K562 (cell line): ENCODE results near the gene TANC1. TPM values are rescaled to one million over a fixed set of nuclear protein-coding genes. Genes with fewer than 3 reads are reported as not detected.
A peak's percentile ranks its signal among the peaks of the same experiment; 100 is the strongest.

ENCODE experiments used
- ATAC-seq: fragments of 200-7000 bp; cut with Tn5 transposase; 3 replicates; pipeline ENCODE4 v1.9.1; 2020; ENCODE audit warnings: moderate library complexity
- BruUV-seq: library from RNA; stranded (reverse); fragments of 400-500 nt; replicated peaks from 2 replicates; lab custom pipeline; 2021; lab: Mats Ljungman, UMichigan
- CTCF ChIA-PET: fragments of 300-600 bp; formaldehyde crosslinking; extraction: SDS; loops from one replicate; lab custom pipeline; 2021; ENCODE audit warnings: low intra/inter-chr PET ratio; lab: Yijun Ruan, JAX
- POLR2A ChIA-PET: fragments of 300-600, 350-650 bp; sonication (Branson Sonifier 250); formaldehyde crosslinking; extraction: SDS; loops from one replicate; lab custom pipeline; 2021; ENCODE audit warnings: antibody characterized with exemption, inconsistent platforms; lab: Yijun Ruan, JAX
- DNase-seq, 4 experiments: peaks; one replicate each; pipeline versions ENCODE4 v3.0.0 to v3.0.0-alpha.2; 2011 to 2018; ENCODE audit warnings: low spot score in 3 of 4, mixed read lengths in 3 of 4; ENCODE audit errors: extremely low read depth in 1 of 4
- FAIRE-seq: peaks from 2 replicates; lab custom pipeline; 2011; peaks lifted over from hg19 to GRCh38; lab: Jason Lieb, UNC
- H2AFZ ChIP-seq: 2 replicates; pipeline ENCODE4 v1.6.0; 2011; ENCODE audit warnings: low read depth, low read length, control low read depth, inconsistent platforms
- H3K27ac ChIP-seq: fragments of 200-600 bp; 3 replicates; pipeline ENCODE4 v1.8.0; 2011; ENCODE audit warnings: low read depth, mild to moderate bottlenecking, control low read depth, inconsistent platforms, low read length, moderate library complexity, mixed read lengths; ENCODE audit errors: extremely low read depth
- H3K27me3 ChIP-seq, 2 experiments: fragments of 300-600 bp in 1 of 2; 2 replicates in 1 of 2; 3 replicates in 1 of 2; pipeline versions ENCODE4 v1.6.0 to v1.8.0; 2011; ENCODE audit warnings: inconsistent platforms in 2 of 2, low read length in 2 of 2, mild to moderate bottlenecking in 1 of 2, mixed read lengths in 1 of 2, moderate library complexity in 1 of 2; ENCODE audit not compliant: control insufficient read depth in 2 of 2, insufficient read depth in 2 of 2
- H3K36me3 ChIP-seq: fragments of 300-600 bp; 3 replicates; pipeline ENCODE4 v1.8.0; 2011; ENCODE audit warnings: mild to moderate bottlenecking, low read length, inconsistent platforms; ENCODE audit not compliant: control insufficient read depth, insufficient read depth
- H3K4me1 ChIP-seq, 2 experiments: fragments of 200-600 bp in 1 of 2; replicated peaks in 1 of 2; 2 replicates in 1 of 2; 3 replicates in 1 of 2; pipeline versions ENCODE4 v1.5.1 to v1.8.0; 2011; ENCODE audit warnings: inconsistent platforms in 2 of 2, low read length in 2 of 2, mild to moderate bottlenecking in 1 of 2, mixed read lengths in 1 of 2, moderate library complexity in 1 of 2; ENCODE audit not compliant: control insufficient read depth in 2 of 2, insufficient read depth in 2 of 2
- H3K4me2 ChIP-seq: 2 replicates; pipeline ENCODE4 v1.6.1; 2011; ENCODE audit warnings: low read length, control low read depth, inconsistent platforms, mixed read lengths; ENCODE audit not compliant: insufficient read depth
- H3K4me3 ChIP-seq: fragments of 200-600 bp; sonication (generic), shearing (Covaris generic); 2 replicates; pipeline ENCODE4 v1.5.1; 2016; ENCODE audit warnings: control low read depth, inconsistent platforms
- H3K79me2 ChIP-seq: fragments of 200-600 bp; 3 replicates; pipeline ENCODE4 v1.8.0; 2011; ENCODE audit warnings: low read length, inconsistent platforms; ENCODE audit not compliant: control insufficient read depth, insufficient read depth
- H3K9ac ChIP-seq, 2 experiments: 2 replicates each; pipeline versions ENCODE4 v1.6.0 to v1.6.1; 2011; ENCODE audit warnings: low read depth in 2 of 2, low read length in 2 of 2, control low read depth in 1 of 2, inconsistent platforms in 1 of 2, mild to moderate bottlenecking in 1 of 2, mixed read lengths in 1 of 2; ENCODE audit not compliant: insufficient read depth in 1 of 2
- H3K9me1 ChIP-seq: one replicate; pipeline ENCODE4 v1.6.0; 2011; ENCODE audit warnings: inconsistent platforms, mild to moderate bottlenecking, low read length, moderate library complexity; ENCODE audit not compliant: control insufficient read depth, insufficient read depth
- H3K9me3 ChIP-seq: replicated peaks from 2 replicates; pipeline ENCODE4 v1.5.1; 2011; ENCODE audit warnings: low read depth, low read length, inconsistent platforms; ENCODE audit not compliant: control insufficient read depth, insufficient read depth
- H4K20me1 ChIP-seq: replicated peaks from 2 replicates; pipeline ENCODE4 v1.6.1; 2011; ENCODE audit warnings: low read length, inconsistent platforms, mixed read lengths; ENCODE audit not compliant: control insufficient read depth, insufficient read depth
- BACH1 ChIP-seq: fragments of 200-800 bp; sonication (Bioruptor generic); IDR thresholded peaks from 2 replicates; pipeline ENCODE4 v1.6.1; 2016; ENCODE audit warnings: missing genetic modification characterization, missing compliant biosample characterization
- CBX3 ChIP-seq, 2 experiments: IDR thresholded peaks; 1 replicate in 1 of 2; 2 replicates in 1 of 2; pipeline ENCODE4 v1.6.1; 2012; ENCODE audit warnings: inconsistent platforms in 2 of 2, low read length in 2 of 2, borderline replicate concordance in 1 of 2, control low read depth in 1 of 2
- COPS2 ChIP-seq: fragments of 450-650 bp; conservative IDR thresholded peaks from 2 replicates; pipeline ENCODE4 v1.6.1; 2016; ENCODE audit warnings: mild to moderate bottlenecking, moderate library complexity
- CTCF ChIP-seq, 3 experiments: IDR thresholded peaks in 2 of 3; conservative IDR thresholded peaks in 1 of 3; 2 replicates each; pipeline ENCODE4 v1.5.1; 2011 to 2012; ENCODE audit warnings: low read length in 3 of 3, mild to moderate bottlenecking in 3 of 3, control low read depth in 2 of 3, improper control_type of control experiment in 1 of 3, inconsistent platforms in 1 of 3, low read depth in 1 of 3, mixed read lengths in 1 of 3, moderate library complexity in 1 of 3; ENCODE audit not compliant: insufficient read depth in 2 of 3
- JUN ChIP-seq, 2 experiments: sonication (generic) in 1 of 2; formaldehyde crosslinking in 1 of 2; IDR thresholded peaks; 2 replicates each; pipeline versions ENCODE4 v1.6.1 to v1.8.0; 2012 to 2022; ENCODE audit warnings: borderline replicate concordance in 2 of 2, mild to moderate bottlenecking in 2 of 2, improper control_type of control experiment in 1 of 2, low read depth in 1 of 2, low read length in 1 of 2, missing genetic modification reagents in 1 of 2
- NEUROD1 ChIP-seq: fragments of 150-350 bp; IDR thresholded peaks from 2 replicates; pipeline ENCODE4 v1.6.1; 2014; ENCODE audit warnings: borderline replicate concordance, low read length, low read depth; ENCODE audit not compliant: partially characterized antibody
- PYGO2 ChIP-seq: fragments of 450-650 bp; IDR thresholded peaks from 2 replicates; pipeline ENCODE4 v1.6.1; 2016; ENCODE audit warnings: mild to moderate bottlenecking, missing genetic modification characterization, moderate library complexity, missing compliant biosample characterization
- RBM17 ChIP-seq: fragments of 200-400 bp; formaldehyde crosslinking; IDR thresholded peaks from 2 replicates; pipeline ENCODE4 v1.6.1; 2017; ENCODE audit warnings: low read depth, mild to moderate bottlenecking, low read length, borderline replicate concordance
- THRB ChIP-seq: fragments of 450-650 bp; formaldehyde crosslinking; conservative IDR thresholded peaks from 2 replicates; pipeline ENCODE4 v1.4.0; 2022; ENCODE audit warnings: mild to moderate bottlenecking, missing genetic modification characterization
- TSHZ1 ChIP-seq: fragments of 250-450 bp; sonication (Bioruptor Pico); IDR thresholded peaks from 2 replicates; pipeline ENCODE4 v1.4.0; 2020; ENCODE audit warnings: mild to moderate bottlenecking, moderate library complexity
- ZEB2 ChIP-seq: fragments of 450-650 bp; IDR thresholded peaks from 2 replicates; pipeline ENCODE4 v1.6.1; 2016
- WGBS: fragments of 100-300 bp; shearing (Covaris generic); methylation state at CpG from one replicate; pipeline ENCODE4 v1.1.6; 2016; ENCODE audit warnings: low coverage, mixed read lengths; ENCODE audit not compliant: insufficient coverage; ENCODE audit errors: missing lambda C conversion rate; 5-methylcytosine and 5-hydroxymethylcytosine counted together
- in situ Hi-C: fragments of 300-500 bp; cut with MboI; formaldehyde crosslinking; loops from 4 replicates; pipeline ENCODE4 v1.15.0; 2018; ENCODE audit warnings: inconsistent platforms, mixed read lengths
- intact Hi-C: fragments of 100-400 bp; cut with micrococcal nuclease; formaldehyde crosslinking; loops from 2 replicates; pipeline ENCODE4 v1.14.2; 2022
- polyA plus RNA-seq, 8 experiments: library from polyadenylated mRNA; depleted of rRNA in 4 of 8; stranded (reverse) in 5 of 8; unstranded in 3 of 8; fragments of >200 nt; fragmentation: Nextera tagmentation in 2 of 8; fragmentation: Illumina TruSeq in 1 of 8; extraction: Ambion mirVana in 2 of 8; extraction: Trizol in 1 of 8; gene quantifications; 2 replicates each; pipeline versions ENCODE4 v1.2.1 to v1.2.3, GENCODE V29; 2011 to 2014; ENCODE audit warnings: inconsistent platforms in 1 of 8, missing spikeins in 1 of 8
- total RNA-seq, 7 experiments: library from RNA; depleted of rRNA in 6 of 7; stranded (reverse); fragments of >200 nt in 6 of 7; fragmentation: Illumina TruSeq in 2 of 7; extraction: Trizol in 2 of 7; gene quantifications; 2 replicates each; pipeline versions ENCODE4 v1.2.1 to v1.2.3, GENCODE V29; 2011 to 2021; ENCODE audit warnings: low replicate concordance in 1 of 7

The TANC1 gene
- total and polyA plus RNA-seq, 9 of the 15 experiments (the other 6 are each of a cell fraction or from before 2014, with no cell fraction given), result under 0.01 to 0.20 (median 0.07) TPM; not detected in 1

- Histone ChIP-seq H3K9me3 (no peaks in the 10 kb centered on the region), H3K9ac (no peak overlapping the region), H3K4me2 (no peak overlapping the region), H3K4me1 (peaks cover 0 to 3% of the 10 kb centered on the region in 2 experiments; a peak in 1 of 5 replicates), H4K20me1 (no peaks in the 10 kb centered on the region), H3K4me3 (no peak overlapping the region), H3K27ac (no peak overlapping the region), H3K27me3 (peaks cover 50 to 52% of the 10 kb centered on the region in 2 experiments), H3K79me2 (no peaks in the 10 kb centered on the region), H3K36me3 (no peaks in the 10 kb centered on the region), H3K9me1 (no peaks in the 10 kb centered on the region), H2AFZ (no peak overlapping the region)
- DNase-seq (no peak), ATAC-seq (peak; percentile 77), FAIRE-seq (no peak)
- WGBS, result 2% methylated on average over 14 of the region's 14 CpGs
- intact Hi-C loops (no loop called here), in situ Hi-C loops (no loop called here)
- ChIA-PET CTCF (interaction anchor here (0.6 kb wide), 1 partner anchor 1056 kb away, joined by 5 read pairs; no protein-coding TSS in a partner anchor), POLR2A (interaction anchor here (0.6 to 1.2 kb wide), 4 partner anchors 10 to 310 kb away, joined by 3 read pairs; no protein-coding TSS in a partner anchor)
- no TSS peak for BruUV-seq
- TF ChIP-seq CBX3 (IDR thresholded peaks at IDR 0.05; ENCODE audit: borderline replicate concordance in 1 of 2, low read length in 2 of 2) (no peak), THRB (CRISPR knock-in tag) (no peak), PYGO2 (tag) (no peak), RBM17 (no peak), BACH1 (tag) (no peak), CTCF (IDR thresholded peaks at IDR 0.05 in 2 of 3, conservative IDR thresholded peaks at IDR 0.05 in 1 of 3; ENCODE audit: insufficient read depth in 2 of 3, low read depth in 1 of 3, low read length in 3 of 3) (peak in 2 of 3 experiments; percentile 27 to 31; a peak in 3 of 6 replicates), TSHZ1 (CRISPR knock-in tag) (no peak), NEUROD1 (no peak), ZEB2 (no peak), JUN (IDR thresholded peaks at IDR 0.05; ENCODE audit: borderline replicate concordance, low read depth, low read length) (no peak), JUN (CRISPR knock-in tag; IDR thresholded peaks at IDR 0.05; ENCODE audit: borderline replicate concordance) (no peak), COPS2 (no peak)
Observed at GRCh38 chr2:159196393-159196925, 228.0 kb downstream of the TANC1 start.
